Neural progenitor cell (in vitro differentiated cells): ENCODE results near the gene GLIPR1L2. TPM values are rescaled to one million over a fixed set of nuclear protein-coding genes. Genes with fewer than 3 reads are reported as not detected.

ENCODE experiments used
- DNase-seq: peaks from one replicate; pipeline ENCODE4 v3.0.0-alpha.2; 2016; ENCODE audit warnings: low spot score
- H2AFZ ChIP-seq: fragments of 200-600 bp; sonication (generic); replicated peaks from 2 replicates; pipeline ENCODE4 v1.6.1; 2016; ENCODE audit warnings: antibody characterized with exemption
- H3F3A ChIP-seq: fragments of 200-600 bp; sonication (generic); 2 replicates; pipeline ENCODE4 v1.6.1; 2016; ENCODE audit warnings: antibody characterized with exemption, low read depth
- H3K27ac ChIP-seq: fragments of 200-600 bp; sonication (generic); 2 replicates; pipeline ENCODE4 v1.5.1; 2016; ENCODE audit warnings: mild to moderate bottlenecking
- H3K27me3 ChIP-seq: fragments of 200-600 bp; sonication (generic); 2 replicates; pipeline ENCODE4 v1.6.1; 2016; ENCODE audit warnings: mild to moderate bottlenecking, moderate library complexity
- H3K36me3 ChIP-seq: fragments of 200-600 bp; sonication (generic); 2 replicates; pipeline ENCODE4 v1.5.1; 2016
- H3K4me1 ChIP-seq: fragments of 200-600 bp; sonication (generic); 2 replicates; pipeline ENCODE4 v1.6.1; 2016; ENCODE audit warnings: mixed run types
- H3K4me2 ChIP-seq: fragments of 200-600 bp; sonication (generic); 2 replicates; pipeline ENCODE4 v1.6.1; 2016
- H3K4me3 ChIP-seq: fragments of 200-600 bp; sonication (generic); 2 replicates; pipeline ENCODE4 v1.5.1; 2016
- H3K79me2 ChIP-seq: fragments of 200-600 bp; sonication (generic); 2 replicates; pipeline ENCODE4 v1.6.1; 2016; ENCODE audit warnings: low read depth
- H3K9ac ChIP-seq: fragments of 200-600 bp; sonication (generic); 2 replicates; pipeline ENCODE4 v1.6.1; 2016
- H3K9me3 ChIP-seq: fragments of 200-600 bp; sonication (generic); 2 replicates; pipeline ENCODE4 v1.5.1; 2016; ENCODE audit warnings: low read depth
- H4K20me1 ChIP-seq: fragments of 200-600 bp; sonication (generic); 2 replicates; pipeline ENCODE4 v1.6.1; 2016; ENCODE audit warnings: low read depth
- H3K27ac Mint-ChIP-seq: 3 replicates; pipeline ENCODE4 v1.8.0; 2021; ENCODE audit warnings: mixed read lengths
- H3K27me3 Mint-ChIP-seq: 2 replicates; pipeline ENCODE4 v1.8.0; 2022; ENCODE audit warnings: low read depth, mild to moderate bottlenecking, inconsistent platforms, moderate library complexity, mixed read lengths; ENCODE audit not compliant: insufficient read depth
- H3K36me3 Mint-ChIP-seq: 3 replicates; pipeline ENCODE4 v1.8.0; 2021; ENCODE audit warnings: mixed read lengths
- H3K4me1 Mint-ChIP-seq: 3 replicates; pipeline ENCODE4 v1.8.0; 2021; ENCODE audit warnings: mixed read lengths
- H3K4me3 Mint-ChIP-seq: 3 replicates; pipeline ENCODE4 v1.8.0; 2021; ENCODE audit warnings: mild to moderate bottlenecking, moderate library complexity, mixed read lengths
- H3K9me3 Mint-ChIP-seq: 3 replicates; pipeline ENCODE4 v1.8.0; 2020; ENCODE audit warnings: mixed read lengths
- CTCF ChIP-seq: fragments of 200-600 bp; sonication (generic); IDR thresholded peaks from 2 replicates; pipeline ENCODE4 v1.5.1; 2017; ENCODE audit warnings: antibody characterized with exemption, mild to moderate bottlenecking
- EZH2 ChIP-seq: fragments of 200-600 bp; sonication (generic); IDR thresholded peaks from 2 replicates; pipeline ENCODE4 v1.6.1; 2017; ENCODE audit warnings: antibody characterized with exemption, mild to moderate bottlenecking, moderate library complexity
- EZH2phosphoT487 ChIP-seq: fragments of 200-600 bp; sonication (generic); IDR thresholded peaks from 2 replicates; pipeline ENCODE4 v1.6.1; 2017; ENCODE audit warnings: antibody characterized with exemption
- total RNA-seq: library from RNA; depleted of rRNA; stranded (reverse); fragments of >200 nt; gene quantifications from 2 replicates; pipeline ENCODE4 v1.2.3, GENCODE V29; 2015; ENCODE audit warnings: low replicate concordance

Gene GLIPR1L2
- total RNA-seq, 1 donor from 2014 or later: not detected

DNA sequence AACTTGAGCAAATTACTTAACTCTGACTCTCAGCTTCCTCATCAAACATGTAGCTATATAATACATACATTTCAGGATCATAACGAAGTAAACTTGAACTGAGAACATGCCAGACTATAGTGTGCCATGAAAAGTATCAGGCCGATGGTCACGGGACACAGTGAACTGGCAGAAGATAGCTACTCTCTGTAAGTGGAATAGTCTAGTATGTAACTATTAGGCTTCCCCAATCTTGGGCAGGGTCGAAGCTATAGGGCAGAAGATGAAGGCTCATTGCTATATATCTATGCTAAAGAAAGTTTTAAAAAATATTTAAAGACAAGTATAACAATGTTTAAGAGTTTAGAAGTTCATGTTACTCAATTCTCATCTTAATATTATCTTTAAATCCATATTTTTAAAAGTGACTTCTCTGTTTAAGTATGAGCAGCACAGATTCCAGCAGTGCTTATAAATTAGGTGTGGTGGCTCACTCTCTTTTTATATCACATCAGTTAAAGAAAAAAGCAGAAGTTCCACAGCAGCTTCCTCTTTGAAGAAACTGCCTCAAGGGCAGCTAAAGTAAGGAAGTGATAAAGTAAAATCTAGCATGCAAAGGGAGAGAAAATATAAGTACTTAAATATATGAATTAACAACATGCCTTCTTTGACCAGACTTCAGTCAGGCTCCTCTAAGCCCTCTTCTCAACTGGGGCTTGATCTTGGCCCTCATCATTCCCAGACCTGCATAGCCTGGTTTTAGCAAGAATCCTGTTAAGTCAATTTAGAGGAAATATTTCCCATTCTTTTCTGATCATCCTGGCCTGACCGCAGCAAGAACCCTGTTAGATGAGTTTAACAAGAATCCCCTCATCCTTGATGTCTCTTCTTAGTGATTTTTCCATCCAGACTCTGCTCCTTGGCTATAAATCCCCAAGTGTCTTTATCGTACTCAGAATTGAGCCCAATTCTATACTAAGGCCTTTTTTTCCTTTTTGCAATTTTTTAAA, 81.3 kb downstream of the GLIPR1L2 start:
- no peak overlapping the region for H3K4me3 ChIP-seq
- H3K36me3 Mint-ChIP-seq: no peaks in the 10 kb centered on the region
- peaks cover 2% of the 10 kb centered on the region for H3K27me3 Mint-ChIP-seq
- no peak overlapping the region for H3K4me3 Mint-ChIP-seq
- H3K4me1 Mint-ChIP-seq: no peaks in the 10 kb centered on the region
- H3K79me2 ChIP-seq: no peaks in the 10 kb centered on the region
- H3K27ac Mint-ChIP-seq: no peak overlapping the region
- no peak for TF ChIP-seq CTCF
- no peak for TF ChIP-seq EZH2
- TF ChIP-seq EZH2phosphoT487: no peak
- H3K27ac ChIP-seq: no peak overlapping the region
- no peak overlapping the region for H2AFZ ChIP-seq
- no peaks in the 10 kb centered on the region for H3K27me3 ChIP-seq
- H3K4me1 ChIP-seq: no peaks in the 10 kb centered on the region
- H4K20me1 ChIP-seq: no peaks in the 10 kb centered on the region
- no peak for DNase-seq
- no peak overlapping the region for H3K4me2 ChIP-seq
- H3K9ac ChIP-seq: no peak overlapping the region
- no peaks in the 10 kb centered on the region for H3K9me3 Mint-ChIP-seq
- no peaks in the 10 kb centered on the region for H3F3A ChIP-seq
- H3K36me3 ChIP-seq: no peaks in the 10 kb centered on the region
- H3K9me3 ChIP-seq: no peaks in the 10 kb centered on the region

GRCh38 chr12:75474116-75474515, 83.2 kb downstream of the GLIPR1L2 start:
- no peak overlapping the region for H3K4me3 Mint-ChIP-seq
- Histone ChIP-seq H3K27ac (no peak overlapping the region), H3K4me2 (no peak overlapping the region), H3K36me3 (no peaks in the 10 kb centered on the region), H3F3A (no peaks in the 10 kb centered on the region), H3K27me3 (no peaks in the 10 kb centered on the region), H3K4me1 (no peaks in the 10 kb centered on the region), H3K9me3 (no peaks in the 10 kb centered on the region), H2AFZ (no peak overlapping the region), H4K20me1 (no peaks in the 10 kb centered on the region), H3K9ac (no peak overlapping the region), H3K79me2 (no peaks in the 10 kb centered on the region), H3K4me3 (no peak overlapping the region)
- H3K36me3 Mint-ChIP-seq: no peaks in the 10 kb centered on the region
- no peaks in the 10 kb centered on the region for H3K4me1 Mint-ChIP-seq
- DNase-seq: no peak
- TF ChIP-seq CTCF (no peak), EZH2phosphoT487 (no peak), EZH2 (no peak)
- H3K27ac Mint-ChIP-seq: no peak overlapping the region
- H3K9me3 Mint-ChIP-seq: no peaks in the 10 kb centered on the region
- H3K27me3 Mint-ChIP-seq: peaks cover 2% of the 10 kb centered on the region

DNA sequence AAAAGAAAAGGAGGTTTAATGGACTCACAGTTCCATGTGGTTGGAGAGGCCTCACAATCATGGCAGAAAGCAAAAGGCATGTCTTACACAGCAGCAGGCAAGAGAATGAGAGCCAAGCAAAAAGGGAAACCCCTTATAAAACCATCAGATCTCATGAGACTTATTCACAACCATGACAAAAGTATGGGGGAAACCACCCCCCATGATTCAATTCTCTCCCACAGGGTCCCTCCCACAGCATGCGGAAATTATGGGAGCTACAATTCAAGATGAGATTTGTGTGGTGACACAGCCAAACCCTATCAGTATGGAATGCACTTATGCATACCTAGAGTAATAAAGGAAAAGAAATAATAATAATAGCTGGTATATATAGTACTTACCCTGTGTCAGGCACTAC, 85.2 kb downstream of the GLIPR1L2 start:
- no peaks in the 10 kb centered on the region for H3K36me3 Mint-ChIP-seq
- TF ChIP-seq EZH2phosphoT487 (no peak), CTCF (no peak), EZH2 (no peak)

More for the DNA sequence above, 85.2 kb downstream of the GLIPR1L2 start:
- Histone ChIP-seq H3K27me3 (no peaks in the 10 kb centered on the region), H2AFZ (no peak overlapping the region), H3K4me3 (no peak overlapping the region), H3K4me1 (no peaks in the 10 kb centered on the region), H3K79me2 (no peaks in the 10 kb centered on the region), H3K4me2 (no peak overlapping the region), H3K27ac (no peak overlapping the region), H4K20me1 (no peaks in the 10 kb centered on the region), H3F3A (no peaks in the 10 kb centered on the region), H3K9me3 (no peaks in the 10 kb centered on the region), H3K9ac (no peak overlapping the region), H3K36me3 (no peaks in the 10 kb centered on the region)
- Mint-ChIP-seq H3K27ac (no peak overlapping the region), H3K4me3 (no peak overlapping the region), H3K9me3 (no peaks in the 10 kb centered on the region), H3K4me1 (peaks cover 6% of the 10 kb centered on the region), H3K27me3 (peaks cover 4% of the 10 kb centered on the region)
- DNase-seq: no peak
